Activated T-helper 1 cell treated with anti-CD3 and anti-CD28 coated beads, Interleukin-12 subunit alpha, Interleukin-12 subunit beta, Interleukin-2, Interleukin-4 antibody, amounts not matched to agents 30 ng/mL and 10 ng/mL and 1 ng/mL, durations not matched to agents 14 hours and 24 hours and 36 hours (primary cell): ENCODE measurements around the gene DENND1B. TPM values are rescaled to one million over a fixed set of nuclear protein-coding genes. Genes with fewer than 3 reads are reported as not detected.

Experiments
- DNase-seq: peaks from one replicate; pipeline ENCODE4 v3.0.0; 2021; ENCODE audit warnings: low spot score
- H3K27ac Mint-ChIP-seq: one replicate; pipeline ENCODE4 v1.8.0; 2021; ENCODE audit warnings: mild to moderate bottlenecking, mixed read lengths
- H3K27me3 Mint-ChIP-seq: one replicate; pipeline ENCODE4 v1.8.0; 2022; ENCODE audit warnings: mild to moderate bottlenecking, moderate library complexity, mixed read lengths; ENCODE audit not compliant: insufficient read depth
- H3K36me3 Mint-ChIP-seq: one replicate; pipeline ENCODE4 v1.8.0; 2021; ENCODE audit warnings: low read depth, mixed read lengths
- H3K4me1 Mint-ChIP-seq: one replicate; pipeline ENCODE4 v1.8.0; 2021; ENCODE audit warnings: low read depth, mixed read lengths
- H3K4me3 Mint-ChIP-seq: one replicate; pipeline ENCODE4 v1.8.0; 2021; ENCODE audit warnings: mild to moderate bottlenecking, moderate library complexity, mixed read lengths
- H3K9me3 Mint-ChIP-seq: one replicate; pipeline ENCODE4 v1.8.0; 2021; ENCODE audit warnings: mixed read lengths
- intact Hi-C: fragments of 100-400 bp; cut with micrococcal nuclease; formaldehyde crosslinking; loops from one replicate; pipeline ENCODE4 v1.15.1; 2024
- total RNA-seq: library from RNA; stranded (reverse); gene quantifications from 2 replicates; pipeline ENCODE4 v1.2.3, GENCODE V29; 2022

Gene DENND1B
- total RNA-seq, 1 donor from 2014 or later: 16.5 TPM

DNA sequence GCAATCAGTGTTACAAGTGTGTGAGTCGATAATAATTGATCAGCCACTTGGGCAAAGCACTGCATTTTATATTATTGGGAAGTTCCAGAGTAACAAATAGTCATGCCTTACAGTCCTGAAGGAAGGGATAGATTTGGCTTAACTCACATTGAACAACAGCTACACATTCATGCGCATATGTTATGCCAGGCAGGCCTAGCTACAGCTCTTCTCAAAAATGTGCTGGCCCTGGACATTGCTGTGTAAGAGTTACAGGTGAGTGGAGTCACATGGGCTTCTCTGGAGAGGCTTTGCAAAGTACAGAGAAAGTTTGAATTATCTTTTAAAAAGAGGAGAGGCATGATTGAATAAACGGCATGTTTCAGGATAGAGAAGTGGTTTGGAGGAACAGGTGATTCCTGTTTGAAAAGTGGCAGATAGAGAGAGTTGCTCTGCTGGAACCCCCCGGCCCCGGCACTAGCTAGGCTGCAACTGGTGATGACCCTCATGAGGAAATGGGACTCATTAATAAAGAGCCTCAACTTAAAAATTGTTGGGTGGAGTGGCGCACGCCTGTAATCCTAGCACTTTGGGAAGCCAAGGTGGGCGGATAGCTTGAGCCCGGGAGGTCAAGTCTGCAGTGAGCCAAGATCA lies 306.6 kb downstream of the DENND1B start:
- Mint-ChIP-seq H3K27ac (no peak overlapping the region), H3K4me3 (no peak overlapping the region), H3K27me3 (no peaks in the 10 kb centered on the region), H3K4me1 (no peaks in the 10 kb centered on the region), H3K36me3 (no peaks in the 10 kb centered on the region), H3K9me3 (no peaks in the 10 kb centered on the region)
- intact Hi-C loops: no loop called here
- DNase-seq: no peak

DNA sequence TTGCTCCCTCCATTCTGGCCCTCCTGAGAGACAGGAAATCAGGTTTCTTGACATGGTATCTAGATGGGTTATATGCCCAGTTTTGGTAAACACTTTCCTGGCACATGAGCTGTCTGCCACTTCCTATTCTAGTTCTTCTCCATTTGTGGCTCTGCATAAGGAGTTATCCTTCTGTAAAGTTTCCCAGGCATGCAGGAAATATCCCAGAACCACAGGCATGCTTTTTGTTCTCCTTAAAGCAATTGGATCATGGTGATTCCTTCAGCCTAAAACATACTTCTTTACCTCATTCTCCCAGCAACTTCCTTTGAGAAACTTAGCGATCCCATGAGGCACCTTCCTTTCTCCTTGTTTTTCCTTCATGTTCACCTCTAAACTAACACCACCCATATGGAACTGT lies 307.4 kb downstream of the DENND1B start:
- Mint-ChIP-seq H3K36me3 (no peaks in the 10 kb centered on the region), H3K27ac (no peak overlapping the region)
- DNase-seq: no peak

DNA sequence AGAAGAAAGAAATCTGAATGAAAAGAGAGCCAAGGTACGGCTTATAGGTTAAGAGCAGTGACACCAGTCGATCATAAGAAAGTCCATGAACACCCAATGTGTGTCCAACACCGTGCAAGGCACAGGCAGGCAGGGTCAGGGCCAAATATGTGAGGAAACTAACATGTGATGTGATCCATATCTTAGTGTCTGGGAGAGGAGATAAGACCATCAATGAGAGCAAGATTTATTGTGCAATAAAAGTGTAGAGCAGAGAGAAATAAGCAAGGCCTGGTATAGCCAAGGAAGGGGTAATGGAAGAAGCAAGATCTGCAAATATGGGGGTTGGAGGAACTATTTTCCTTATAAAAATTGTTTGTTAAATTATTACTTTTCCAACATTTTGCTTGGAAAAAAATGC lies 308.5 kb downstream of the DENND1B start:
- H3K4me1 Mint-ChIP-seq: no peaks in the 10 kb centered on the region
- no peaks in the 10 kb centered on the region for H3K36me3 Mint-ChIP-seq
- no peak overlapping the region for H3K4me3 Mint-ChIP-seq
- DNase-seq: no peak
- H3K27me3 Mint-ChIP-seq: no peaks in the 10 kb centered on the region
- no peaks in the 10 kb centered on the region for H3K9me3 Mint-ChIP-seq
- no peak overlapping the region for H3K27ac Mint-ChIP-seq
- intact Hi-C loops: no loop called here

More for the DNA sequence above, 307.4 kb downstream of the DENND1B start:
- intact Hi-C loops: no loop called here
- Mint-ChIP-seq H3K27me3 (no peaks in the 10 kb centered on the region), H3K9me3 (no peaks in the 10 kb centered on the region), H3K4me3 (no peak overlapping the region), H3K4me1 (no peaks in the 10 kb centered on the region)

DNA sequence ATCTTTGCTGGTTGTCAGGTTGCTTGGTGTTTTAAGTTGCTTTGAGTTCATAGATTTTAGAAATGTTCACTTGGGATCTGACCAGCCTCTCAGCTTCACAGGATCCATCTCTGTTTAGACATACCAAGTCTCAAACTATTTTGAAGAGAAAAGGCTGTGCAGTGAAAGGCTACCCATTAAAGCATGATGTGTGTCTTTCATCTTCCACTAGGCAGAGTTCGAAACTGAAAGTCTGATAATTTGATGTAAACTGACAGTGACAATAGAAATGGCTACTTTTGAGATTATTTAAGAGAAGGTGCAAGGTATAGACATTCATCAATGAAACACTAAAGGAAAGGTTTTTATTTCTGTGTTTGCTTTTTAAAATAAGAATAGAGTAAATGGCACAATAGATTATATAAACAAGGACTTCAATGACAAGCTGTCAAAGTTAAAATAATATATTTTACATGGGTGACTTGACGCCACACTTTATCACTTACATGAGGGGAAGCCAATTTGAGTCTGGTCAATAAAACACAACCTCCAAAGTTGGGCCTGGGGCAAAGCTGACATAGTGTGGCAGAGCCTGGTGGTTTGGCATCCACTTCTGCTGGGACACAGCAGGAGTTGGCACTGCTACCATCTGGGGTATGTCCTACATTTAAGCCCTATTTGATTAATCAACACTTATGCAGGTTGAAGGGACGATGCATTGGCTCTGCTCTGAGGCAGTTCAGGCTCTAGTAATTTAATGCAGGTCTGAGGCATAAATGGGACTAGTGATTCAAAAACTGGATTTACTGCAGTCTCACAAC lies 309.6 kb downstream of the DENND1B start:
- no peak for DNase-seq
- Mint-ChIP-seq H3K4me3 (no peak overlapping the region), H3K27ac (no peak overlapping the region), H3K4me1 (no peaks in the 10 kb centered on the region), H3K27me3 (no peaks in the 10 kb centered on the region), H3K9me3 (no peaks in the 10 kb centered on the region), H3K36me3 (no peaks in the 10 kb centered on the region)
- intact Hi-C loops: no loop called here

DNA sequence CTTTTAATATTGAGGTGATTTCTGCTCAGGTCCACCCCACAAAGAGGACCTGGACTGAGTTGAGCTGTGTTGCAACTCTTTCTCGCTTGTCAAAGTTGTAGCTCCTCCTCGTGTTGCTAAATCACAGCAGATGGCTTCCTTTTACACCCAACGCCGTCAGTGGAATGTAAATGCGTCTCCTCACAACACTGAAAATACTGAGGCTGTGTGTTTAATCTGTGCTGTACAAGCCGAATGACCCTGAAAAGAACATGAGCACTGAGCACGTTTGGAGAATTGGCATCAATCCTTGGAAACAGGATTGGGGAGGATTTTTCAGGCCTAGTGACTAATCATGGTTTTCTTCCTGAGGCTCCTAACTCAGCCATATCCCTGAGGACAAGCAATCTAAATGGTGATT lies 311.2 kb downstream of the DENND1B start:
- H3K4me1 Mint-ChIP-seq: no peaks in the 10 kb centered on the region
- no peaks in the 10 kb centered on the region for H3K9me3 Mint-ChIP-seq
- DNase-seq: no peak
- intact Hi-C loops: no loop called here
- H3K4me3 Mint-ChIP-seq: no peak overlapping the region
- H3K27ac Mint-ChIP-seq: no peak overlapping the region
- H3K36me3 Mint-ChIP-seq: no peaks in the 10 kb centered on the region
- H3K27me3 Mint-ChIP-seq: no peaks in the 10 kb centered on the region

DNA sequence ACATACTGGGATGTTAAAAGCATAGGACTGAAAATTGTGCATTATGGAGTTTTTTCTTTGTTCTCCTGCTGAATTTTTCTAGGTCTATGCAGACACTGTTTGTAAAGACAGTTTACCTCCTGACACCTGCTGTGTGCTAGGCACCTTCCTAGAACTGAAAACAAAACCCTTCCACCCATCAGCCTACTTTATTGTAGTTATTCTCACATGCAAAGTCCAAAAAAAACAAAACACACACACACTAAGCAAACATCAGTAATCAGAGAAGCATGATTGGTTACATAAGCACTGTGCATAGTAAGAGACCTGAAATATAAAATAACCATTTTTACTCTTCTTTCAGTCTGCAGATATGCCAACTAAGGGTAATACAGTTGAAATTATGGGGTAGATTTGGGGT lies 312.1 kb downstream of the DENND1B start:
- intact Hi-C loops: no loop called here

DNA sequence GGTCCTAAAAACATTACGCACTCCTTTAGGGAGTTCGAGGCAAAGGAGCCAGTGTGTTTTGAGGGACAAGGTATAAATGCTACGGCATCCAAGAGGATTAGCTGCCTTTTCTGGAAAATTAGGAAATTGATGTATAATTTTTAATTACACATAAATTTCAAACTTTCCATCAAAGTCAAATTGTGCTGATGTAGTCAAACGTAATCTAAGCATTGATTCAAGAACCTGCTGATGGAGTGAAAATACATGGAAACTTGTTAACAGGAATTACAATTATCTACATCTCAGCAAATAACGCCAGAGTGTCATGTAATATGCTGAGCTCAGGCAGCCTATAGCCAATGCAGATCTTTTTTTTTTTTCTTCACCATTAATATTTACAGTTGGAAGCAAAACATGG lies 312.7 kb downstream of the DENND1B start:
- H3K36me3 Mint-ChIP-seq: no peaks in the 10 kb centered on the region
- intact Hi-C loops: no loop called here

More for the DNA sequence above, 312.1 kb downstream of the DENND1B start:
- Mint-ChIP-seq H3K36me3 (no peaks in the 10 kb centered on the region), H3K27ac (no peak overlapping the region), H3K9me3 (no peaks in the 10 kb centered on the region), H3K4me3 (no peak overlapping the region), H3K4me1 (no peaks in the 10 kb centered on the region), H3K27me3 (no peaks in the 10 kb centered on the region)
- DNase-seq: no peak

More for the DNA sequence above, 312.7 kb downstream of the DENND1B start:
- Mint-ChIP-seq H3K4me1 (no peaks in the 10 kb centered on the region), H3K27ac (no peak overlapping the region), H3K27me3 (no peaks in the 10 kb centered on the region), H3K9me3 (no peaks in the 10 kb centered on the region), H3K4me3 (no peak overlapping the region)
- DNase-seq: no peak

Other genes with a start within 250 kb of the DENND1B start
- gene C1orf53, start 127.2 kb upstream of the DENND1B start, total RNA-seq: 0.81 and 1.3 TPM in 2 replicates
- not detected in 2 replicates for gene LHX9, start 141.9 kb upstream of the DENND1B start, total RNA-seq